Measurements from ENCODE around the gene KCNQ1. TPM values are rescaled to one million over a fixed set of nuclear protein-coding genes. Genes with fewer than 3 reads are reported as not detected.
A peak's percentile ranks its signal among the peaks of the same experiment; 100 is the strongest.

Gene KCNQ1
- total RNA-seq, 1 experiment from 2014 or later, result not detected

DNA sequence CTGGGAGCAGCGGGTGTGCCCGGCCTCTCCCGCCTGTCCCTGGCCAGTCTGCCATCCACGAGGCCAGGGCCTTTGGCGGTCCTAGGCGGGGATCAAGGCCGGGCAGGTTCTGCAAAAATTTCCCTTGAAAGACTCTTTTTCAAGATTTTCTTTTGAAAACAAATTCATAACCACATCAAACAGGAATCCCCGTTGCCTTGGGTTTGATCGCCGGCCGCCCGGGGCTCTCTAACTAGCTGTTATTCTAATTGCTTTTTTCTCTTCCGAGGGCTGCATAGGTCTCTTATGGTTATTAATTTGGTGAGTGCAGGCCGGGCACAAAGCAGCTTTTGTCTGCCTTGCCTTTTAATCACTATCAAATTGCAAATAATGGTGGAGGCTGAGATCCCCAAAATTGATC is 398.7 kb downstream of the KCNQ1 start:
- no peak for DNase-seq
- Histone ChIP-seq H3K9me3 (ENCODE audit: insufficient read depth, low read depth) (no peaks in the 10 kb centered on the region), H3K79me2 (ENCODE audit: low read depth) (no peaks in the 10 kb centered on the region), H3K27me3 (ENCODE audit: insufficient read depth, low read depth) (no peaks in the 10 kb centered on the region), H2AFZ (no peak overlapping the region), H3K27ac (no peak overlapping the region), H3F3A (ENCODE audit: insufficient read depth, low read depth) (no peaks in the 10 kb centered on the region), H3K4me1 (replicated peaks; ENCODE audit: insufficient read depth) (no peaks in the 10 kb centered on the region), H4K20me1 (ENCODE audit: insufficient read depth) (no peaks in the 10 kb centered on the region), H3K36me3 (ENCODE audit: low read depth) (no peaks in the 10 kb centered on the region), H3K4me2 (no peak overlapping the region), H3K4me3 (no peak overlapping the region), H3K9me2 (ENCODE audit: insufficient read depth) (no peaks in the 10 kb centered on the region)
- BruUV-seq (replicated peaks), result no TSS peak
- intact Hi-C loops (cut with micrococcal nuclease; ENCODE audit: unreplicated experiment), result no loop called here
- POLR2A ChIA-PET (ENCODE audit: unreplicated experiment), result interaction anchor here (0.6 kb wide), 2 partner anchors 114 to 137 kb away, joined by 3 read pairs; no protein-coding TSS in a partner anchor
- no peak for TF ChIP-seq CTCF (conservative IDR thresholded peaks at IDR 0.05)
- no peak for TF ChIP-seq EZH2 (IDR thresholded peaks at IDR 0.05; ENCODE audit: low read depth)
- CTCF ChIA-PET, result no interaction called here

DNA sequence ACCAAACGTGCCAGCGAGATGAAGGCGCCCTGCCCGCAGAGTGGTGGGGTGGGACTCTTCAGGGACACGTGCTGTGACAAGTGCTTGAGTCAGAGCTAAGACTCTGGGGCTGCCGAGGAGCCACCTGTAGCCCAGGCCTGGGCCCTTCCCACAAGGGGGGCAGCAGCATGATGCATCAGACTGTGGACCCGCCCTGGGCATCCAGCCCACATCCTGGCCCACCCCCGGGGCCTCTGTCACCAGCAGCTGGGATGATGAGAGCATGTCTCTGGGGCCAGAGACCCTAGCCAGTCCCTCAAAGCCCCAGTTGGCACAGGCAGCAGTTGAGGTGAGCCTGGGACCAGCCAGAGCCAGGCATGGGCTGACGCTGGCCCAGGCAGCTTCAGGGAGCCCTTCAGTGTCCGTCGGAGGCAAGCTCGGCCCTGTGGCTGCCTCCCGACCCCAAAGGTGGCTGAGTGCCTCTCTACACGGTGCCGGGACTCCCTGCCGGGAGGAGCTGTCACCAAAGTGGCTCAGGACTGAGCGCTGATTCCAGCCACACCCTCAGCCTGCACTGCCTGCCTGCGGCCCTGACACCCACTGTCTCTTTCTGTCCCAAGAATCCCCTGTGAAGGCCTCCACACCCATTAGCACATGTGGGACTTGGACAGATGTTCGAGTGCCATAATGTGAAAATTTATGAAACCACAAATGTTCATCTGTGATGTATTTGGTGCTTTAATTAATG is 399.5 kb downstream of the KCNQ1 start:
- POLR2A ChIA-PET (ENCODE audit: unreplicated experiment), result interaction anchor here (0.6 to 0.7 kb wide), 3 partner anchors 16 to 136 kb away, joined by 3 read pairs; no protein-coding TSS in a partner anchor
- intact Hi-C loops (cut with micrococcal nuclease; ENCODE audit: unreplicated experiment), result no loop called here
- Histone ChIP-seq H3K27me3 (ENCODE audit: insufficient read depth, low read depth) (no peaks in the 10 kb centered on the region), H3K9me2 (ENCODE audit: insufficient read depth) (no peaks in the 10 kb centered on the region), H3K27ac (no peak overlapping the region), H3K79me2 (ENCODE audit: low read depth) (no peaks in the 10 kb centered on the region), H3K4me2 (no peak overlapping the region), H2AFZ (no peak overlapping the region), H3K36me3 (ENCODE audit: low read depth) (no peaks in the 10 kb centered on the region), H3K4me3 (no peak overlapping the region), H3K4me1 (replicated peaks; ENCODE audit: insufficient read depth) (no peaks in the 10 kb centered on the region), H4K20me1 (ENCODE audit: insufficient read depth) (no peaks in the 10 kb centered on the region), H3F3A (ENCODE audit: insufficient read depth, low read depth) (no peaks in the 10 kb centered on the region), H3K9me3 (ENCODE audit: insufficient read depth, low read depth) (no peaks in the 10 kb centered on the region)
- TF ChIP-seq CTCF (conservative IDR thresholded peaks at IDR 0.05), result no peak
- no peak for TF ChIP-seq EZH2 (IDR thresholded peaks at IDR 0.05; ENCODE audit: low read depth)
- DNase-seq, result peak in 1 of 2 experiments; percentile 42
- CTCF ChIA-PET, result no interaction called here
- no TSS peak for BruUV-seq (replicated peaks)

DNA sequence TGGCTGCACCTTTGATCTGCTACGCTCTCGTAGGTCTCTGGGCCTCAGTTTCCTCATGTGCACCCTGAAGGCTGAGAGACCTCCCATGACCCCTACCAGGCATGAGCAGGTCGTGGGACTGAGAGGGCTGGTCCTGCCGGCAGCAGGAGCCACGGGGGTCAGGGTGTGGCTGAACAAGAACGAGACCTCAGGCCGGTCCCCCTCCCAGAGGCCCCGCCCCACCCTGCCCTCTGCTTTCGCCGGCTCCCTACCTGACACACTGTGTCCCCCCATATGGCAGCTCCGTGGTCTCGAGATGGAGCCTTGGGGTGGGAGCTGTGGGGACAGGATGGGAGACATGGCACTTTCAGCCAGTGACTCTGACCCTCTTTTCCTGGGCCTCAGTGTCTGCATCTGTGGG is 400.2 kb downstream of the KCNQ1 start:
- CTCF ChIA-PET, result no interaction called here
- Histone ChIP-seq H2AFZ (no peak overlapping the region), H3K9me2 (ENCODE audit: insufficient read depth) (no peaks in the 10 kb centered on the region), H3K4me2 (no peak overlapping the region), H3K9me3 (ENCODE audit: insufficient read depth, low read depth) (no peaks in the 10 kb centered on the region), H3F3A (ENCODE audit: insufficient read depth, low read depth) (no peaks in the 10 kb centered on the region), H3K36me3 (ENCODE audit: low read depth) (no peaks in the 10 kb centered on the region), H3K27me3 (ENCODE audit: insufficient read depth, low read depth) (no peaks in the 10 kb centered on the region), H3K4me3 (no peak overlapping the region), H3K27ac (no peak overlapping the region), H3K79me2 (ENCODE audit: low read depth) (no peaks in the 10 kb centered on the region), H3K4me1 (replicated peaks; ENCODE audit: insufficient read depth) (no peaks in the 10 kb centered on the region), H4K20me1 (ENCODE audit: insufficient read depth) (no peaks in the 10 kb centered on the region)
- POLR2A ChIA-PET (ENCODE audit: unreplicated experiment), result no interaction called here
- no peak for DNase-seq
- no peak for TF ChIP-seq CTCF (conservative IDR thresholded peaks at IDR 0.05)
- TF ChIP-seq EZH2 (IDR thresholded peaks at IDR 0.05; ENCODE audit: low read depth), result no peak
- BruUV-seq (replicated peaks), result no TSS peak
- intact Hi-C loops (cut with micrococcal nuclease; ENCODE audit: unreplicated experiment), result no loop called here
